T-helper 22 cell (primary cell): ENCODE data around the gene MASP1.
"Not testable (repeated sequence)": the region's sequence is repeated elsewhere in the genome, so short reads cannot be mapped to it uniquely, and the experiment has no call there.

Experiments used
- DNase-seq: peaks from one replicate; pipeline ENCODE4 v3.0.0-alpha.2; 2020; ENCODE audit warnings: low read depth

The MASP1 gene

GRCh38 chr3:187264911-187265310 lies 26.6 kb downstream of the MASP1 start:
- no peak for DNase-seq

- DNase-seq: no peak
Measured at GRCh38 chr3:187264021-187264420, 27.5 kb downstream of the MASP1 start.

GRCh38 chr3:187263270-187263669 lies 28.3 kb downstream of the MASP1 start:
- DNase-seq: no peak

GRCh38 chr3:187262360-187262759 lies 29.2 kb downstream of the MASP1 start:
- DNase-seq: no peak

GRCh38 chr3:187261541-187261969 lies 30.0 kb downstream of the MASP1 start:
- DNase-seq: no peak

GRCh38 chr3:187259171-187259570 lies 32.4 kb downstream of the MASP1 start:
- DNase-seq: no peak

GRCh38 chr3:187257992-187258692 lies 33.4 kb downstream of the MASP1 start:
- no peak for DNase-seq

- no peak for DNase-seq
Measured at GRCh38 chr3:187257471-187257870, 34.1 kb downstream of the MASP1 start.

GRCh38 chr3:187256051-187256616 lies 35.4 kb downstream of the MASP1 start:
- DNase-seq: no peak

- DNase-seq: no peak
Measured at GRCh38 chr3:187255314-187255713, 36.2 kb downstream of the MASP1 start.

GRCh38 chr3:187252311-187252710 lies 39.2 kb downstream of the MASP1 start:
- no peak for DNase-seq

- DNase-seq: no peak
Measured at GRCh38 chr3:187251599-187251998, 39.9 kb downstream of the MASP1 start.

- no peak for DNase-seq
Measured at GRCh38 chr3:187247398-187247797, 44.1 kb downstream of the MASP1 start.

GRCh38 chr3:187243933-187244524 lies 47.5 kb downstream of the MASP1 start:
- no peak for DNase-seq

GRCh38 chr3:187242900-187243299 lies 48.6 kb downstream of the MASP1 start:
- no peak for DNase-seq

- DNase-seq: no peak
Measured at GRCh38 chr3:187242435-187242834, 49.1 kb downstream of the MASP1 start.

GRCh38 chr3:187238835-187239234 lies 52.7 kb downstream of the MASP1 start:
- not testable (repeated sequence) for DNase-seq

GRCh38 chr3:187238239-187238638 lies 53.3 kb downstream of the MASP1 start:
- no peak for DNase-seq

GRCh38 chr3:187237741-187238140 lies 53.8 kb downstream of the MASP1 start:
- no peak for DNase-seq

- DNase-seq: no peak
Measured at GRCh38 chr3:187236962-187237361, 54.6 kb downstream of the MASP1 start.

GRCh38 chr3:187230011-187230410 lies 61.5 kb downstream of the MASP1 start:
- DNase-seq: no peak

GRCh38 chr3:187228740-187229139 lies 62.8 kb downstream of the MASP1 start:
- DNase-seq: no peak

GRCh38 chr3:187227658-187228258 lies 63.8 kb downstream of the MASP1 start:
- DNase-seq: no peak
